Activated naive CD4-positive, alpha-beta T cell treated with anti-CD3 and anti-CD28 coated beads, Interleukin-2, amount 10 ng/mL, durations not matched to agents 7 days and 5 days (primary cell): ENCODE data around the gene ABCA1.
"Not testable (repeated sequence)": the region's sequence is repeated elsewhere in the genome, so short reads cannot be mapped to it uniquely, and the experiment has no call there.

Source experiments
- CTCF ChIA-PET: fragments of 350-600 bp; sonication (Branson Sonifier 250); formaldehyde crosslinking; loops from one replicate; lab custom pipeline; 2021; ENCODE audit warnings: antibody characterized with exemption; lab: Charles Lee
- DNase-seq: peaks from one replicate; pipeline ENCODE4 v3.0.0-alpha.2; 2020
- H3K27ac Mint-ChIP-seq: one replicate; pipeline ENCODE4 v1.8.0; 2021; ENCODE audit warnings: mild to moderate bottlenecking, moderate library complexity, mixed read lengths
- H3K27me3 Mint-ChIP-seq: one replicate; pipeline ENCODE4 v1.8.0; 2021; ENCODE audit warnings: mild to moderate bottlenecking, mixed read lengths
- H3K36me3 Mint-ChIP-seq: one replicate; pipeline ENCODE4 v1.8.0; 2021; ENCODE audit warnings: mixed read lengths
- H3K4me1 Mint-ChIP-seq: one replicate; pipeline ENCODE4 v1.8.0; 2021; ENCODE audit warnings: mixed read lengths
- H3K4me3 Mint-ChIP-seq: one replicate; pipeline ENCODE4 v1.8.0; 2021; ENCODE audit warnings: mild to moderate bottlenecking, moderate library complexity, mixed read lengths
- H3K9me3 Mint-ChIP-seq: one replicate; pipeline ENCODE4 v1.8.0; 2021; ENCODE audit warnings: mixed read lengths

Gene ABCA1

DNA sequence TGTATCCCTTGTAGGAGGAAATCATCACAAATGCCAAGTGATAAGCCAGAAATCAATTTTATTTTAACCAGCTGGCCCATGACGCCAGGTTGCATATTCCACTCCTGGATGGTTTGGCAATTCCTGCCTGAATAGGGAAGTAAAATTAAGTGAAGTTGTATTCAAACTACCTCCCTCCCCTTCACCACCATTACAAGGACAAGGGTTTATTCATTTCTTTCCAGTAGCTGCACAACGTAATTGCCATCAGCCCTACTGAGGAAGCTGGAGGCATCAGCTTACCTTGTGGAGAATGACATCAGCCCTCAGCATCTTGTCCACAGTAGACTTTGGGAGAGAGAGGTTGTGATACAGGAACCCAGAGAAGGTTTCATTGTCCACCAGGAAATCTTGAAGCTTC, 66.6 kb downstream of the ABCA1 start:
- Mint-ChIP-seq H3K27me3 (no peaks in the 10 kb centered on the region), H3K27ac (no peak overlapping the region), H3K9me3 (no peaks in the 10 kb centered on the region), H3K4me1 (no peaks in the 10 kb centered on the region), H3K36me3 (no peaks in the 10 kb centered on the region), H3K4me3 (no peak overlapping the region)
- CTCF ChIA-PET, result interaction anchor here (1.3 to 6.7 kb wide), 3 partner anchors 11 to 296 kb away, joined by 3 to 82 read pairs (median 5); no protein-coding TSS in a partner anchor
- no peak for DNase-seq

DNA sequence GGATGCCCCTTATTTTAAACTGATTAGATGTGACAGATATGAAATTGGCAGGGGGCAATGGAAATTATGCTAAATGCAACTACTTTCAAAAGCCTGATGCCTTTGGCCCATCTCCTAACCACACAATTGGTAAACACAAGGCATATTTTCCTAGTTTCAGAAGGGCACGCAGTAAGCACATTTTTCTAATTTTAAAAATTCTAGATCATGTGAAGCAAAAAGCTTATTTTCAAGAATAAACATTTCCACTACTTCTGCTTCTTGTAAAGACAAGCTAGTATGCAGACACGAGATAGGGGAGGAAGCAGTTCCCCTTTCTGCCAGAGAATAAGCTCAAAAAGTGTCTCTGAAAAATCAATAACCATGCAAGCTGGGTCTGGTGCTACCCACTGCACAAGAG, 67.7 kb downstream of the ABCA1 start:
- H3K36me3 Mint-ChIP-seq, result no peaks in the 10 kb centered on the region
- H3K27ac Mint-ChIP-seq, result no peak overlapping the region
- H3K9me3 Mint-ChIP-seq, result no peaks in the 10 kb centered on the region
- H3K27me3 Mint-ChIP-seq, result no peaks in the 10 kb centered on the region
- CTCF ChIA-PET, result interaction anchor here (0.8 to 6.7 kb wide), 4 partner anchors 12 to 314 kb away, joined by 3 to 82 read pairs (median 4); no protein-coding TSS in a partner anchor
- no peak for DNase-seq
- no peaks in the 10 kb centered on the region for H3K4me1 Mint-ChIP-seq
- H3K4me3 Mint-ChIP-seq, result no peak overlapping the region

DNA sequence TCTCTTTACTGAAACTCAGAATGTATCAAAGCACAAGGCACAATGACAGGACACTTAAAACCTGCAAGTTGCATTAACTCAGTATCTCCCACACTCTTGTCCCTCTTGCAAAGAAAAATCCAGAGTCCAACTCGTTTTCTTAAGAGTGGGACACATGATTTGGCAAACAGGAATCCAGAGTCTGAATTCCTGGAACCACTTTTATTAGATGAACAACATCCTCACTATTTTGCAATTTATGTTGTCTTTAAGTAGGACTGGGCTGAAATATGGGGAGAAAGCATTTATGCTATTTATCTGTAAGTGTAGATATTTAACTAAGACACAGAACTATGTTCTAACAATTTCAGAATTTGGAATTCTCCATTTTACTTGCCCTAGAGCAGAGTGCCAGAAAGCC, 69.1 kb downstream of the ABCA1 start:
- H3K27me3 Mint-ChIP-seq, result no peaks in the 10 kb centered on the region
- H3K4me1 Mint-ChIP-seq, result no peaks in the 10 kb centered on the region
- no peaks in the 10 kb centered on the region for H3K9me3 Mint-ChIP-seq
- H3K4me3 Mint-ChIP-seq, result no peak overlapping the region
- CTCF ChIA-PET, result interaction anchor here (6.7 kb wide), 1 partner anchor 299 kb away, joined by 82 read pairs; no protein-coding TSS in a partner anchor
- H3K36me3 Mint-ChIP-seq, result no peaks in the 10 kb centered on the region
- H3K27ac Mint-ChIP-seq, result no peak overlapping the region
- DNase-seq, result no peak

DNA sequence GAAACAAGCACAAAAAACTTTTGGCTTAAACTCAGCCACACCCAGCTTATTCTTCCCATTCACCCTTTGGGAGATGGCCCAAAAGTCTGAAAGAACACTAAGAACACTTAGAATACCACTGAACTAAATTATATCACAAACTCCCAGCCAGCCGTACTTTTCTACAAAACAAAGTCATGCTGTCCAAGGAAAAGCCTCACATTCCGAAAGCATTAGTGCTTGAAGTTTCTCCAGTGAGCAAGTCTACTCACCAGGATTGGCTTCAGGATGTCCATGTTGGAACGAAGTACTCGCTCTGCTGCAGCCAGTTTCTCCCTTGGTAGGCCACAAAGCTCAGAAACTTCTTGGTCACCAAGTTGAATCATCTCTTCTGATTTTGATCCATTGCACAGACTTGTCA, 69.7 kb downstream of the ABCA1 start:
- Mint-ChIP-seq H3K36me3 (no peaks in the 10 kb centered on the region), H3K4me1 (no peaks in the 10 kb centered on the region), H3K9me3 (no peaks in the 10 kb centered on the region), H3K4me3 (no peak overlapping the region), H3K27me3 (no peaks in the 10 kb centered on the region), H3K27ac (no peak overlapping the region)
- CTCF ChIA-PET, result interaction anchor here (0.6 to 0.8 kb wide), 3 partner anchors 12 to 809 kb away, joined by 3 to 4 read pairs (median 4); no protein-coding TSS in a partner anchor
- DNase-seq, result no peak

DNA sequence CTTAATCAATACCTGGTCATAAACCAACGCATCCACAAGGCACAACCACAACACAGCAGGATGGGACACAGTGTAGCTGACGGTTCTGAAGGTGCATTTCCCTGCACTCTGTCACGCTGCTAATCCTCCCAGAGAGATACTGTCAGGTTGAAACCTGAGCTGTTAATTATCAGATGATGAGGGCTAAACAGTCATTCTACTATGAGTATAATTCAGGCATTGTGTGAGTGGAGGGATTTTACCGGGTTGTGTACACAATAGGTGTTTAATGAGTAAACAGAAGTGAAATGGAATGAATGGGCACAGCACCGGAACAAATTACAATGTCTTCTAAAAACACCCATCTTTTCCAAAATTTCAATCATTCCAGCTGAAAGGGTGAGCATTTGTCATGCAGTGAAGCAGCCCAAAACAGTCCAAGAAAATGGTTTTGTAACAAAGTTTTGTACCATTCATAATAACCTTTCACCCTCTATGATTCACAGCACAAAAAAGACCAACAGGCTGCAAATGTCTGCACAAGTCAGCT, 71.5 kb downstream of the ABCA1 start:
- CTCF ChIA-PET, result no interaction called here
- H3K9me3 Mint-ChIP-seq, result no peaks in the 10 kb centered on the region
- no peaks in the 10 kb centered on the region for H3K27me3 Mint-ChIP-seq
- no peaks in the 10 kb centered on the region for H3K4me1 Mint-ChIP-seq
- H3K27ac Mint-ChIP-seq, result no peak overlapping the region
- no peaks in the 10 kb centered on the region for H3K36me3 Mint-ChIP-seq
- no peak for DNase-seq
- H3K4me3 Mint-ChIP-seq, result no peak overlapping the region

DNA sequence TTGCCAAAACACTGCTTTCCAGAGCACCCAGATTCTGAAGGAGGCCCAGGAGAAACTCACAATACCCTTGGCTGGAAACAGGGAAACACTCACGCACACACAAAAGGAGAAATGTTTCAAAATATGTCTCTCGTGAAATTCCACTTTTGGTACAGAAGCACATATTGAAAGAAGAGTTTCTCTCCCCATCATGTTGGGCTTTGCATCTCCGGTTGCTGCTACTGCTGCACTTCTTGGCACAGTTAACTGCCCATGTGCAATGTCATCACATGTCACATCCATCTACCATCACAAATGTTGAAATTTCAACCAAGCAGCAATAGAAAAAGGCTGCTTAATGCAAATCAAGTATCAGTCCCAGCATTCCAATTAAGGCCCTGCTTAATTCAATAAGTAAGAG, 72.1 kb downstream of the ABCA1 start:
- CTCF ChIA-PET, result no interaction called here
- Mint-ChIP-seq H3K27ac (no peak overlapping the region), H3K9me3 (no peaks in the 10 kb centered on the region), H3K27me3 (no peaks in the 10 kb centered on the region), H3K4me1 (no peaks in the 10 kb centered on the region), H3K36me3 (no peaks in the 10 kb centered on the region), H3K4me3 (no peak overlapping the region)
- DNase-seq, result no peak

DNA sequence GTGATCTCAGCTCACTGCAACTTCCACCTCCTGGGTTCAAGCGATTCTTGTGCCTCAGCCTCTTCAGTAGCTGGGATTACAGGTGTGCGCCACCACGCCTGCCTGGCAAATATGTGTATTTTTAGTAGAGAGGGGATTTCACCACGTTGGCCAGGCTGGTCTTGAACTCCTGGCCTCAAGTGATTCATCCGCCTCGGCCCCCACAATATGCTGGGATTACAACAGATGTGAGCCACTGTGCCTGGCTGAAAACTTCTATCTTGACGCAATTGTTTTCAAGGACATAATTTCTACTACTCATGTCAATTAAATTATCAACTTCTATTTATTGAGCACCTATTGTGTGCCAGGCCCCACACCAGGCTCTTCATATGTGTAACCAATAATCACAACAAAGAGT, 72.7 kb downstream of the ABCA1 start:
- H3K27ac Mint-ChIP-seq, H3K4me1 Mint-ChIP-seq, H3K27me3 Mint-ChIP-seq, H3K4me3 Mint-ChIP-seq, DNase-seq, H3K36me3 Mint-ChIP-seq, H3K9me3 Mint-ChIP-seq: not testable (repeated sequence)
- CTCF ChIA-PET, result interaction anchor here (3.4 kb wide), 1 partner anchor 8 kb away, joined by 17 read pairs; no protein-coding TSS in a partner anchor

DNA sequence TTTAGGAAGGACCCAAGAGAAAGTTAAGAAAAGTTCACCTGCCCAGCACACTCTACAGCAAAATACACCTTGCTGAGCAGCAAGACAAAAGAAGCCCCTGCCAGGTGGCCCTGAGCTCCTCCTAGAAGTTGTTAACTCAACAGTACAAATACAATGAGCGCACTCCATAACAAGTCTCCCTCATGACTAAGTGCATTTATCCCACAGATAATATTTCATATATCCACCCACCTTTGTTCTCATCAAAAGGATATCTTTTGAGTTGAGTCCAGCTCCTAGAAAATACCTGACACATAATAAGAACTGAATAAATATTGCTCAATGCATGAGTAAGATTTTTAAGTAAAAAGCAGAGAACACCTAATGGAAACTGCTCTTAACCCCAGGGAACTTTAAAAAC, 73.3 kb downstream of the ABCA1 start:
- CTCF ChIA-PET, result interaction anchor here (3.4 kb wide), 1 partner anchor 9 kb away, joined by 17 read pairs; no protein-coding TSS in a partner anchor
- DNase-seq, result no peak
- no peaks in the 10 kb centered on the region for H3K4me1 Mint-ChIP-seq
- H3K9me3 Mint-ChIP-seq, result no peaks in the 10 kb centered on the region
- H3K27ac Mint-ChIP-seq, result no peak overlapping the region
- no peaks in the 10 kb centered on the region for H3K27me3 Mint-ChIP-seq
- no peaks in the 10 kb centered on the region for H3K36me3 Mint-ChIP-seq
- no peak overlapping the region for H3K4me3 Mint-ChIP-seq

DNA sequence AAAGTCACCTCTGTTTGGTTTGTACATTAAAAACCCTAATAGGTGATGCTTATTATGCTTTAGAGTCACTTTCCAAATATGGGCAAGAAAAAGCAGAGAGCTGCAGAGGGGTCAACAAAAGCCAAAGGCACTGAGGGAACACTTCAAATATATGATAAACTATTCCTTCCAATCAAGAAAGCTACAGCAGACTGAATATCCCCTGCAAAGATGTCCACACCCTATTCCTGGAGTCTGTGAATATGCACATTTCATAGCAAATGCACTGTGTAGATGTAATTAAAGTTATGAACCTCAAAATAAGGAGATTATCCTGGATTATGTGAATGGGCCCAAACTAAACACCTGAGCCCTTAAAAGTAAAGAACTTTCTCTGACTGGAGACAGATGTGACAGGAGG, 74.3 kb downstream of the ABCA1 start:
- CTCF ChIA-PET, result interaction anchor here (3.4 kb wide), 1 partner anchor 10 kb away, joined by 17 read pairs; no protein-coding TSS in a partner anchor
- H3K9me3 Mint-ChIP-seq, result no peaks in the 10 kb centered on the region
- no peaks in the 10 kb centered on the region for H3K4me1 Mint-ChIP-seq
- no peaks in the 10 kb centered on the region for H3K36me3 Mint-ChIP-seq
- H3K27me3 Mint-ChIP-seq, result no peaks in the 10 kb centered on the region
- H3K27ac Mint-ChIP-seq, result no peak overlapping the region
- DNase-seq, result no peak
- no peak overlapping the region for H3K4me3 Mint-ChIP-seq

DNA sequence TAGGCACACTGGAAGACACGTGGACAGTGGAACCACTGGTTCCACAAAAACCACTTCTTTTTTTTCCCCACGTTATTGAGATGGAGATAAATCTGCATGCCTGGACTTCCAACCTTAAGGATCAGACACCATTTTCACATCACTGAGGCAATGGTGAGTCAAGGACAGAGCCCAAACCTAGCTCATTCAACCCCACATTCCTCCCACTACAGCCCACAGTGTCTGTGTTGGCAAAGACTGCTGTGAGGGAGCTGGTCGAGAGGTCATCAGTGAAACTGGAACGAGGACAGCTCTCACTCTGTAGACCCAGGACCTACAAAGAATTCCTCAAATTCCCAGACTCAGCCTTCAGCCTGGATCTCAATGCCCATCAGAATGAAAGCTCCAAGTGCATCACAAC, 74.8 kb downstream of the ABCA1 start:
- CTCF ChIA-PET, result interaction anchor here (0.6 to 3.4 kb wide), 3 partner anchors 10 to 391 kb away, joined by 3 to 17 read pairs (median 3); no protein-coding TSS in a partner anchor
- Mint-ChIP-seq H3K9me3 (no peaks in the 10 kb centered on the region), H3K27me3 (no peaks in the 10 kb centered on the region), H3K36me3 (no peaks in the 10 kb centered on the region), H3K27ac (no peak overlapping the region), H3K4me1 (no peaks in the 10 kb centered on the region), H3K4me3 (no peak overlapping the region)
- no peak for DNase-seq

DNA sequence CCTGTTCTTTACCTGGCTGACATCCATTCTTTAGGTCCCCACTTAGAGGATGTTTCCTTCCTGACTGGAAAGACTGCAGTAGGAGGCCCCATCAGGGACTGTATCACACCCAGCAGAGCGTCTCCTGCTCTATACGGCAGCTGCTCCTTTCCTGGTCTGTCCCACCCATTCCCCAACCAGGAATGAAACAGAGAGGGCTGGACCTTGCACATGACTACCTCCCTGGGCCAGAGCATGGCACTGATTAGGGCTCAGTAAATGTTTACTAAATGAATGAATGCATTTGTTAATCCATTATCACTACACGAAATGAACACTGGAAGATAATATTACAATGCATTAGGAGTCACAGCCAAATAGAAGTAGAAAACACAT, 76.4 kb downstream of the ABCA1 start:
- Mint-ChIP-seq H3K27me3 (no peaks in the 10 kb centered on the region), H3K4me1 (no peaks in the 10 kb centered on the region), H3K27ac (no peak overlapping the region), H3K36me3 (no peaks in the 10 kb centered on the region), H3K9me3 (no peaks in the 10 kb centered on the region), H3K4me3 (no peak overlapping the region)
- CTCF ChIA-PET, result interaction anchor here (2.3 kb wide), 1 partner anchor 12 kb away, joined by 9 read pairs; no protein-coding TSS in a partner anchor
- DNase-seq, result no peak

DNA sequence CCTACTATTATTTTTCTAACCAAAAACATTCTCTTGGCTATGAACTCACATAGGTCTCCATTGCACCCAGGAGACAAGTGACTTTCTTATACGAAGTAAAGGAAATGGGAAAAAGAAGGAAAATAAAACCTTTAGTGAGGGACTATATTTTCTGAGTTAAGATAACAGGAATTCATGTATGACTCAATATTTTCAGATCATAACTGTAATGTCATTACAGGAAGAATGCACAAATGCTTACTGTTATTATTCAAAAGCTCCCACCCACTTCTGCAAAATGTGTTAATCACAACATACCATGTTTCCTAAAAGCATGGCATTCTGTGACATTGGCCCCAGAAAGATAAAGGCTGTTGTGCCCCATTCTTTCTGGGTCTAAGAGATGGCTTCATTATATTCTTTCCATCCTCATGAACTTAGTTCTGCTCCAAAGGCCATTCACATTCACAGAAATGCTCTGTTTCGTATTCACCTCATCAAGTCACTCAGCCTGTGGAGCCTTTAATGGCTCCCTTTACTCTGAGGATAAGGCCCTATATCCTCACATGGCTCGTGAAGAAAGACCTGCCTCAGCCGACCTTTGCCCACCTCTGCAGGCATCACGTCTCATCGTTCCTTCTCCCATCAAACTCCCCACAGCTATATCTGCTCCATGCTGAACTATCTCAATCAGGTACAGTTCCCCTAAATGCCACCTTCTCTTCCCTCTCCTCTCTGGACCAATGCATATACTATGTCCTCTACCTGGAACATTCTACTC, 77.0 kb downstream of the ABCA1 start:
- H3K27me3 Mint-ChIP-seq, result no peaks in the 10 kb centered on the region
- H3K4me1 Mint-ChIP-seq, result no peaks in the 10 kb centered on the region
- H3K27ac Mint-ChIP-seq, result no peak overlapping the region
- CTCF ChIA-PET, result interaction anchor here (2.3 kb wide), 1 partner anchor 12 kb away, joined by 9 read pairs; no protein-coding TSS in a partner anchor
- DNase-seq, result no peak
- no peak overlapping the region for H3K4me3 Mint-ChIP-seq
- no peaks in the 10 kb centered on the region for H3K9me3 Mint-ChIP-seq
- no peaks in the 10 kb centered on the region for H3K36me3 Mint-ChIP-seq

DNA sequence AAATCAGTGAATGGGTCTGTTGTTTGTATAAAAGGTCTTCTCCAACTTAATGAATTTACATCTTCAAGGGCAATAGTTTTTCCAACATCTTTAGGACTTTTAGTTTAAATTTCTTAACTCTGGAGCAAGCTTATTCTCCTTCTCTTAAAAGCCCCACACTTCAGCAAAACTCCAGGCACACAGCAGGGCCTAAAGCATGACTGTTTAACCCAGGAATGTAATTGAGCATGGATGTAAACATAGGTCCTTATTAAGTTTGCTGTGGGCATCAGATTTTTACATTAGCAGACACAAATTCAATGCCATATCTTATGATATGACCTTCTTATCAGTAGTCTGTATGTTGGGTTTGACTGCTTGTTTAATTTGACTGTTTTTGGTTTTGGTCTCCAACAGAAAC, 78.9 kb downstream of the ABCA1 start:
- no peak overlapping the region for H3K4me3 Mint-ChIP-seq
- no peak overlapping the region for H3K27ac Mint-ChIP-seq
- no peaks in the 10 kb centered on the region for H3K4me1 Mint-ChIP-seq
- H3K27me3 Mint-ChIP-seq, result no peaks in the 10 kb centered on the region
- no peaks in the 10 kb centered on the region for H3K9me3 Mint-ChIP-seq
- CTCF ChIA-PET, result interaction anchor here (1.1 kb wide), 1 partner anchor 11 kb away, joined by 3 read pairs; no protein-coding TSS in a partner anchor
- H3K36me3 Mint-ChIP-seq, result no peaks in the 10 kb centered on the region
- DNase-seq, result no peak

DNA sequence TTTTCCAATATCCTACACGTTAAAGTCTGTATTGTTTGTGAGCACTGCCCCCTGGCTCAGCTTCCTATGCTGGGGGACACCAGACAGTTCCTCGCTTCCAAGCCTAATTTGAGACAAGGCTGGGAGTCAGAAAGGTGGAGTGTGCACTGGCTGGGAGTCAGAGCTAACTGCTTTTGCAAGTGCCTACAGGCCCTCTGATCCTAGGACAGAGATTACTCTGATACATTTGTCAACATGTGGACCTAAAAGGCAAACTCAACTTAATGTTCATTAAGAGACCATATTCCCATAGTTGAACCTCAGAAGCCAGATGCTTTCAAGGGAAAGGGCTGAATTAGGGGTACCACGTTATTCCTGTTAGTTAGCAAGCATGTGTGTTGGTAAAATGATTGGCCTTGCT, 83.2 kb downstream of the ABCA1 start:
- no peak overlapping the region for H3K27ac Mint-ChIP-seq

More for the DNA sequence above, 83.2 kb downstream of the ABCA1 start:
- H3K4me1 Mint-ChIP-seq, result no peaks in the 10 kb centered on the region
- no peaks in the 10 kb centered on the region for H3K36me3 Mint-ChIP-seq
- no peak for DNase-seq
- CTCF ChIA-PET, result no interaction called here
- H3K9me3 Mint-ChIP-seq, result no peaks in the 10 kb centered on the region
- H3K4me3 Mint-ChIP-seq, result no peak overlapping the region
- H3K27me3 Mint-ChIP-seq, result no peaks in the 10 kb centered on the region
